ENCODE measurements around the gene TRAF3IP1. TPM values are rescaled to one million over a fixed set of nuclear protein-coding genes. Genes with fewer than 3 reads are reported as not detected.

TRAF3IP1 gene
- total and polyA plus RNA-seq, 2 of the 13 experiments (the other 11 are each of a cell fraction or from before 2014, with no cell fraction given) = 4.1 to 12.9 TPM

GRCh38 chr2:238449909-238450417 lies 129.6 kb downstream of the TRAF3IP1 start (continued):
- 0 out of 2 replicates have a peak, but pooled peaks have one; percentile 41 for TF ChIP-seq ZNF552 (CRISPR knock-in tag; IDR thresholded peaks at IDR 0.05; ENCODE audit: borderline replicate concordance)
- TF ChIP-seq CC2D1A (CRISPR knock-in tag; IDR thresholded peaks at IDR 0.05) = peak; percentile 96; the same call in 1 of the 2 replicates
- TF ChIP-seq ZNF850 (CRISPR knock-in tag; conservative IDR thresholded peaks at IDR 0.05) = no peak
- no peak for TF ChIP-seq ZNF432 (CRISPR knock-in tag; IDR thresholded peaks at IDR 0.05; ENCODE audit: borderline replicate concordance)
- peak; percentile 79; the same call in 1 of the 2 replicates for TF ChIP-seq HIC2 (CRISPR knock-in tag; IDR thresholded peaks at IDR 0.05; ENCODE audit: low read depth)
- peak; percentile 100 for TF ChIP-seq ZNF614 (CRISPR knock-in tag; IDR thresholded peaks at IDR 0.05; ENCODE audit: borderline replicate concordance)
- TF ChIP-seq PRDM15 (CRISPR knock-in tag; IDR thresholded peaks at IDR 0.05) = no peak
- TF ChIP-seq ZNF256 (CRISPR knock-in tag; conservative IDR thresholded peaks at IDR 0.05) = no peak
- TF ChIP-seq IKZF1 (IDR thresholded peaks at IDR 0.05) = no peak
- TF ChIP-seq ZNF598 (CRISPR knock-in tag; IDR thresholded peaks at IDR 0.05; ENCODE audit: borderline replicate concordance) = no peak
- no peak for TF ChIP-seq ZFP41 (CRISPR knock-in tag; IDR thresholded peaks at IDR 0.05; ENCODE audit: borderline replicate concordance)
- TF ChIP-seq ZNF841 (CRISPR knock-in tag; IDR thresholded peaks at IDR 0.05; ENCODE audit: borderline replicate concordance) = no peak
- no peak; the same call in 1 of the 2 replicates for TF ChIP-seq ARHGAP35 (CRISPR knock-in tag; IDR thresholded peaks at IDR 0.05; ENCODE audit: borderline replicate concordance)
- TF ChIP-seq CEBPZ (IDR thresholded peaks at IDR 0.05; ENCODE audit: low read length) = no peak
- TF ChIP-seq ZNF260 (CRISPR knock-in tag; IDR thresholded peaks at IDR 0.05; ENCODE audit: borderline replicate concordance, low read depth) = no peak
- TF ChIP-seq NFKBIZ (CRISPR knock-in tag; IDR thresholded peaks at IDR 0.05) = peak; percentile 94; the same call in 1 of the 2 replicates
- TF ChIP-seq SOX13 (IDR thresholded peaks at IDR 0.05) = peak; percentile 72
- TF ChIP-seq SOX13 (CRISPR knock-in tag; conservative IDR thresholded peaks at IDR 0.05 in 1 of 2, IDR thresholded peaks at IDR 0.05 in 1 of 2) = peak in 1 of 2 experiments; percentile 94; a peak in 2 of 4 replicates
- peak; percentile 98 for TF ChIP-seq ZGPAT (CRISPR knock-in tag; IDR thresholded peaks at IDR 0.05)
- TF ChIP-seq NFE2L1 (CRISPR knock-in tag; IDR thresholded peaks at IDR 0.05; ENCODE audit: borderline replicate concordance) = no peak
